Peyer's patch (tissue), 4 donors: ENCODE data around the gene NSUN3.

ENCODE experiments used
- CTCF ChIP-seq, 6 experiments: fragments of 450-650 bp in 4 of 6; fragments of 200-600 bp in 2 of 6; sonication (generic) in 1 of 6; IDR thresholded peaks; one replicate each; pipeline ENCODE4 v1.5.1; 2017 to 2019; ENCODE audit warnings: antibody characterized with exemption in 6 of 6, mild to moderate bottlenecking in 3 of 6, moderate library complexity in 1 of 6
- POLR2A ChIP-seq, 2 donors: fragments of 450-650 bp; IDR thresholded peaks; one replicate each; pipeline ENCODE4 v1.5.1; 2017; ENCODE audit warnings: antibody characterized with exemption in 2 of 2, mild to moderate bottlenecking in 2 of 2, moderate library complexity in 2 of 2

- TF ChIP-seq POLR2A (IDR thresholded peaks at IDR 0.05) (no peak), CTCF (IDR thresholded peaks at IDR 0.05) (no peak)
Observed at GRCh38 chr3:94046533-94046932, 16.3 kb upstream of the NSUN3 start.
